ENCODE data around the gene PIP5K1B. TPM values are rescaled to one million over a fixed set of nuclear protein-coding genes. Genes with fewer than 3 reads are reported as not detected.

Gene PIP5K1B
- total and polyA plus RNA-seq, 10 of the 15 experiments (the other 5 are each of a cell fraction or from before 2014, with no cell fraction given): 6.8 to 16.3 (median 10.6) TPM

- TF ChIP-seq, protein P1, sequence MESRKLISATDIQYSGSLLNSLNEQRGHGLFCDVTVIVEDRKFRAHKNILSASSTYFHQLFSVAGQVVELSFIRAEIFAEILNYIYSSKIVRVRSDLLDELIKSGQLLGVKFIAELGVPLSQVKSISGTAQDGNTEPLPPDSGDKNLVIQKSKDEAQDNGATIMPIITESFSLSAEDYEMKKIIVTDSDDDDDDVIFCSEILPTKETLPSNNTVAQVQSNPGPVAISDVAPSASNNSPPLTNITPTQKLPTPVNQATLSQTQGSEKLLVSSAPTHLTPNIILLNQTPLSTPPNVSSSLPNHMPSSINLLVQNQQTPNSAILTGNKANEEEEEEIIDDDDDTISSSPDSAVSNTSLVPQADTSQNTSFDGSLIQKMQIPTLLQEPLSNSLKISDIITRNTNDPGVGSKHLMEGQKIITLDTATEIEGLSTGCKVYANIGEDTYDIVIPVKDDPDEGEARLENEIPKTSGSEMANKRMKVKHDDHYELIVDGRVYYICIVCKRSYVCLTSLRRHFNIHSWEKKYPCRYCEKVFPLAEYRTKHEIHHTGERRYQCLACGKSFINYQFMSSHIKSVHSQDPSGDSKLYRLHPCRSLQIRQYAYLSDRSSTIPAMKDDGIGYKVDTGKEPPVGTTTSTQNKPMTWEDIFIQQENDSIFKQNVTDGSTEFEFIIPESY (IDR thresholded peaks at IDR 0.05): no peak
- TF ChIP-seq ATF7 (IDR thresholded peaks at IDR 0.05; ENCODE audit: low read depth) (0 out of 2 replicates have a peak, but pooled peaks have one; percentile 25), NR2C1 (IDR thresholded peaks at IDR 0.05) (no peak), DPF2 (IDR thresholded peaks at IDR 0.05) (0 out of 2 replicates have a peak, but pooled peaks have one; percentile 46), NFYA (IDR thresholded peaks at IDR 0.05; ENCODE audit: borderline replicate concordance, low read depth, low read length) (no peak), ASH2L (IDR thresholded peaks at IDR 0.05; ENCODE audit: borderline replicate concordance, low read depth) (no peak), SUPT20H (IDR thresholded peaks at IDR 0.05; ENCODE audit: borderline replicate concordance, control insufficient read depth, low read depth, low read length) (no peak), EED (IDR thresholded peaks at IDR 0.05; ENCODE audit: low read depth) (peak; percentile 73; the same call in 1 of the 2 replicates), TAF1 (IDR thresholded peaks at IDR 0.05; ENCODE audit: borderline replicate concordance, low read depth, low read length) (0 out of 2 replicates have a peak, but pooled peaks have one; percentile 30), E4F1 (IDR thresholded peaks at IDR 0.05; ENCODE audit: borderline replicate concordance, partially characterized antibody) (no peak), BCL3 (IDR thresholded peaks at IDR 0.05; ENCODE audit: borderline replicate concordance, insufficient read depth, low read depth, low read length, poor library complexity, severe bottlenecking) (peak; percentile 4), POU2F2 (IDR thresholded peaks at IDR 0.05; ENCODE audit: borderline replicate concordance, low read depth, low read length) (no peak), SRF (IDR thresholded peaks at IDR 0.05; ENCODE audit: low read depth in 2 of 2, low read length in 2 of 2) (no peak), MEF2A (IDR thresholded peaks at IDR 0.05; ENCODE audit: insufficient read depth, low read depth, low read length) (0 out of 2 replicates have a peak, but pooled peaks have one; percentile 11), RAD21 (IDR thresholded peaks at IDR 0.05; ENCODE audit: insufficient read depth, low read depth, low read length) (peak; percentile 12; the same call in 1 of the 2 replicates), BCL11A (IDR thresholded peaks at IDR 0.05; ENCODE audit: low read depth, low read length) (0 out of 2 replicates have a peak, but pooled peaks have one; percentile 9), SPI1 (IDR thresholded peaks at IDR 0.05; ENCODE audit: borderline replicate concordance, insufficient read depth, low read depth, low read length) (peak; percentile 21; the same call in 1 of the 2 replicates)
- TF ChIP-seq, protein P2, sequence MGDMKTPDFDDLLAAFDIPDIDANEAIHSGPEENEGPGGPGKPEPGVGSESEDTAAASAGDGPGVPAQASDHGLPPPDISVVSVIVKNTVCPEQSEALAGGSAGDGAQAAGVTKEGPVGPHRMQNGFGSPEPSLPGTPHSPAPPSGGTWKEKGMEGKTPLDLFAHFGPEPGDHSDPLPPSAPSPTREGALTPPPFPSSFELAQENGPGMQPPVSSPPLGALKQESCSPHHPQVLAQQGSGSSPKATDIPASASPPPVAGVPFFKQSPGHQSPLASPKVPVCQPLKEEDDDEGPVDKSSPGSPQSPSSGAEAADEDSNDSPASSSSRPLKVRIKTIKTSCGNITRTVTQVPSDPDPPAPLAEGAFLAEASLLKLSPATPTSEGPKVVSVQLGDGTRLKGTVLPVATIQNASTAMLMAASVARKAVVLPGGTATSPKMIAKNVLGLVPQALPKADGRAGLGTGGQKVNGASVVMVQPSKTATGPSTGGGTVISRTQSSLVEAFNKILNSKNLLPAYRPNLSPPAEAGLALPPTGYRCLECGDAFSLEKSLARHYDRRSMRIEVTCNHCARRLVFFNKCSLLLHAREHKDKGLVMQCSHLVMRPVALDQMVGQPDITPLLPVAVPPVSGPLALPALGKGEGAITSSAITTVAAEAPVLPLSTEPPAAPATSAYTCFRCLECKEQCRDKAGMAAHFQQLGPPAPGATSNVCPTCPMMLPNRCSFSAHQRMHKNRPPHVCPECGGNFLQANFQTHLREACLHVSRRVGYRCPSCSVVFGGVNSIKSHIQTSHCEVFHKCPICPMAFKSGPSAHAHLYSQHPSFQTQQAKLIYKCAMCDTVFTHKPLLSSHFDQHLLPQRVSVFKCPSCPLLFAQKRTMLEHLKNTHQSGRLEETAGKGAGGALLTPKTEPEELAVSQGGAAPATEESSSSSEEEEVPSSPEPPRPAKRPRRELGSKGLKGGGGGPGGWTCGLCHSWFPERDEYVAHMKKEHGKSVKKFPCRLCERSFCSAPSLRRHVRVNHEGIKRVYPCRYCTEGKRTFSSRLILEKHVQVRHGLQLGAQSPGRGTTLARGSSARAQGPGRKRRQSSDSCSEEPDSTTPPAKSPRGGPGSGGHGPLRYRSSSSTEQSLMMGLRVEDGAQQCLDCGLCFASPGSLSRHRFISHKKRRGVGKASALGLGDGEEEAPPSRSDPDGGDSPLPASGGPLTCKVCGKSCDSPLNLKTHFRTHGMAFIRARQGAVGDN (IDR thresholded peaks at IDR 0.05): no peak
These were observed 1.5 kb downstream of the PIP5K1B start (continued) for GRCh38 chr9:68706363-68707201.
